B cell (primary cell): Measurements from ENCODE around the gene DUS2.
"Not testable (repeated sequence)": the region's sequence is repeated elsewhere in the genome, so short reads cannot be mapped to it uniquely, and the experiment has no call there.

Experiments used
- CTCF ChIP-seq: fragments of 200-600 bp; IDR thresholded peaks from one replicate; pipeline ENCODE4 v1.8.0; 2022; ENCODE audit warnings: antibody characterized with exemption, mild to moderate bottlenecking
- EZH2 ChIP-seq: IDR thresholded peaks from 2 replicates; pipeline ENCODE4 v1.6.1; 2012; ENCODE audit warnings: borderline replicate concordance, low read depth, mild to moderate bottlenecking, moderate library complexity, low read length; ENCODE audit not compliant: insufficient read depth, poor library complexity, severe bottlenecking

- not testable (repeated sequence) for TF ChIP-seq CTCF, EZH2
Observed at GRCh38 chr16:67998231-67998778, 24.8 kb upstream of the DUS2 start.
